RWPE2 (cell line): ENCODE measurements around the gene SF1.

Experiments
- ATAC-seq: fragments of 200-7000 bp; cut with Tn5 transposase; 3 replicates; pipeline ENCODE4 v1.9.1; 2021; ENCODE audit warnings: low read depth
- DNase-seq: peaks from one replicate; pipeline ENCODE4 v3.0.0-alpha.2; 2020; ENCODE audit warnings: low spot score
- H3K27ac ChIP-seq: fragments of 450-650 bp; 2 replicates; pipeline ENCODE4 v1.5.1; 2017; ENCODE audit warnings: mild to moderate bottlenecking; ENCODE audit not compliant: poor library complexity, severe bottlenecking
- H3K27me3 ChIP-seq: fragments of 250-450 bp; sonication (Bioruptor Pico); 2 replicates; pipeline ENCODE4 v1.5.1; 2021; ENCODE audit warnings: mild to moderate bottlenecking, moderate library complexity; ENCODE audit not compliant: insufficient read depth, poor library complexity, severe bottlenecking
- H3K36me3 ChIP-seq: fragments of 250-450 bp; sonication (Bioruptor Pico); 2 replicates; pipeline ENCODE4 v1.5.1; 2020; ENCODE audit warnings: low read depth, mild to moderate bottlenecking, moderate library complexity
- H3K4me1 ChIP-seq: fragments of 250-450 bp; sonication (Bioruptor Pico); 2 replicates; pipeline ENCODE4 v1.5.1; 2021; ENCODE audit warnings: mild to moderate bottlenecking, moderate library complexity; ENCODE audit not compliant: insufficient read depth, poor library complexity, severe bottlenecking
- H3K4me3 ChIP-seq: fragments of 250-450 bp; sonication (Bioruptor Pico); 2 replicates; pipeline ENCODE4 v1.5.1; 2021; ENCODE audit warnings: mild to moderate bottlenecking, moderate library complexity; ENCODE audit not compliant: severe bottlenecking
- H3K9me3 ChIP-seq: fragments of 250-450 bp; sonication (Bioruptor Pico); 2 replicates; pipeline ENCODE4 v1.5.1; 2021; ENCODE audit warnings: mild to moderate bottlenecking, moderate library complexity; ENCODE audit not compliant: severe bottlenecking
- TF ChIP-seq, protein P1 (sequence below): fragments of 450-650 bp; IDR thresholded peaks from one replicate; pipeline ENCODE4 v1.5.1; 2017; ENCODE audit warnings: mild to moderate bottlenecking, moderate library complexity; ENCODE audit not compliant: poor library complexity, severe bottlenecking

Gene SF1

DNA sequence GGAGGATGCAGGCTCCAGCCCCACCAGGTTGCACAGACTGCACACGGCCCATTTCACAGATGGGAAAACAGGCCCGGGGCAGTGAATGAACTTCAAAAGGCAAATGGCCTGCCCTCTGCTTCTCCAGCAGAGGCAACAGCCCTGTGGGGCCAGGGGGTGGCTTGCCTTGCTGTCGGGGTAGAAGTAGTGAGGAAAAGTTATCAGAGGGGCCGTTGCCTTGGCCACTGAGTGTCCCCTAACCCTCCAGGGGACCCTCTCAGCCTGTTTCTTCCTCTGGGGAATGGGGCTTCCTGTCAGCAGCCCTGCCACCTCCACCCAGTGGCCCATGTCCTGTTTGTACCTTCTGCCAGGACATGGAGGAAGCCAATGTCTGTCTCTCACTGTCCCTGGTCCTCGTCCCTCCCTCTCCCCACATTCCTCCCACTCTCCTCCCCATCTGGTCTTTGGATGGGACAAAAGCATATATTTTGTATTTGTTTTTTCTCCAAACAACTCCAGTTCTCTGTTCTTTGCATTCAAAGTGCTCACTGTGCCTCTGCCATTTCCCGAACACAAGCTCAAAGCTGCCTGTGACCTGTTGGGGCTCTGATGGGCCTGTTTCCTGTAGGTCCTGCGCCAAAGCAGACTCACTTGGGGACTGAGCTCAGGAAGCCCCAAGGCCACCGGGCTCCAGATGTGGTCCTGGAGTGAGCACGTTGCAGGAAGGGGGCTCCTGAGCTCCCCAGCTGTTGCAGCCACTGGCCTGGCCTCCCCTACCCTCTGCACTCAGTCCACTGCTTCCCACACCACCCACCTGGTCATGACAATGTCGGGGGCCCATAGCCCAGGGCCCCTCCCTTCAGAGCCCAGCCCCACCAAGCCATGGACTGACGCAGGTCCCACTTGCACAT lies 15.2 kb upstream of the SF1 start:
- Histone ChIP-seq H3K36me3 (no peaks in the 10 kb centered on the region), H3K4me3 (no peak overlapping the region), H3K9me3 (no peaks in the 10 kb centered on the region), H3K27ac (no peak overlapping the region), H3K4me1 (no peaks in the 10 kb centered on the region), H3K27me3 (no peaks in the 10 kb centered on the region)
- DNase-seq = no peak
- ATAC-seq = no peak
- TF ChIP-seq, protein P1, sequence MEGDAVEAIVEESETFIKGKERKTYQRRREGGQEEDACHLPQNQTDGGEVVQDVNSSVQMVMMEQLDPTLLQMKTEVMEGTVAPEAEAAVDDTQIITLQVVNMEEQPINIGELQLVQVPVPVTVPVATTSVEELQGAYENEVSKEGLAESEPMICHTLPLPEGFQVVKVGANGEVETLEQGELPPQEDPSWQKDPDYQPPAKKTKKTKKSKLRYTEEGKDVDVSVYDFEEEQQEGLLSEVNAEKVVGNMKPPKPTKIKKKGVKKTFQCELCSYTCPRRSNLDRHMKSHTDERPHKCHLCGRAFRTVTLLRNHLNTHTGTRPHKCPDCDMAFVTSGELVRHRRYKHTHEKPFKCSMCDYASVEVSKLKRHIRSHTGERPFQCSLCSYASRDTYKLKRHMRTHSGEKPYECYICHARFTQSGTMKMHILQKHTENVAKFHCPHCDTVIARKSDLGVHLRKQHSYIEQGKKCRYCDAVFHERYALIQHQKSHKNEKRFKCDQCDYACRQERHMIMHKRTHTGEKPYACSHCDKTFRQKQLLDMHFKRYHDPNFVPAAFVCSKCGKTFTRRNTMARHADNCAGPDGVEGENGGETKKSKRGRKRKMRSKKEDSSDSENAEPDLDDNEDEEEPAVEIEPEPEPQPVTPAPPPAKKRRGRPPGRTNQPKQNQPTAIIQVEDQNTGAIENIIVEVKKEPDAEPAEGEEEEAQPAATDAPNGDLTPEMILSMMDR = no peak

DNA sequence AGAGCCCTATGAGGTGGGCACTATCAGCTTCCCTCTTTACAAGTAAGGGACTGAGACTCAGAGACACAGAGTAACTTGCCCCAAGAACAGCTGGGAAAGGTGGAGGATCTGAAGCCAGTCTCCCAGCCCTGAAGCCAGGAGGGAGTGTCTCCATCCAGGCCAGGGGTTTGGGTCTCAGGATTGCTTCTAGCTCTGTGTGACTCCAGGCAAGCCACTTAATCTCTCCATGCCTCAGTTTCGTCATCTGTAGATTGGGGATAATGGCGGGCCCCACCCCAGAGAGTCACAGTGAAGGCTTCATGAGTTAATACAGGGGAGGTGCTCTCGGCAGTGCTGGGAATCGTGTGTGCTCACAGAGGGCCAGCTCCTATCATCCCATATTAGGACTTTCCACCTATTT lies 14.1 kb upstream of the SF1 start:
- Histone ChIP-seq H3K9me3 (no peaks in the 10 kb centered on the region), H3K27ac (no peak overlapping the region), H3K27me3 (no peaks in the 10 kb centered on the region), H3K4me1 (no peaks in the 10 kb centered on the region), H3K4me3 (no peak overlapping the region), H3K36me3 (no peaks in the 10 kb centered on the region)
- TF ChIP-seq, protein P1 = no peak
- DNase-seq (no peak), ATAC-seq (no peak)

DNA sequence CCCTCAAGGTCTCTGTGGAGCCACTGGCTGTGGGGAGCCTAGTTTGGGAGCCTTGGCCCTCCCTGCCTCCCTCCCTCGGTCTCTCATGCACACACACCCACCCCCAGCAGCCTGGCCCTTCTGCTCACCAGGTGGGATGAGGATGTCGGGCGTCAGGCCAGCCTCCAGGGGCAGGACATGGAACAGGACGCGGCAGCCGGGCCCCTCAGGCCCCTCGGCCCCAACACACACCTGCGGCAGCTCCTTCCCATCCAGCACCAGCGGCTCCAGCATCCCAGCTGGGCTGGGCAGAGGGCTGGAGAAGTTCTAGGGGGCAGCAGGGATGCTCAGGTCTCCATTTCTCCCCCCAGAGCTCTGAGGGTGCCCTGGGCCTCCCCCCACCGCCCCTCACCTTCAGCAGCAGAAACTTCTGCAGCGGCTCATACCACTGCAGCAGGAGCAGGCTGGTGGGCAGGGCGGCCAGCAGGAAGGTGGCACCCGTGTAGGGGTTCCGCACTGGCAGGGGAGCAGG lies 13.5 kb upstream of the SF1 start:
- Histone ChIP-seq H3K36me3 (no peaks in the 10 kb centered on the region), H3K27ac (no peak overlapping the region), H3K27me3 (no peaks in the 10 kb centered on the region), H3K4me1 (no peaks in the 10 kb centered on the region), H3K9me3 (no peaks in the 10 kb centered on the region), H3K4me3 (no peak overlapping the region)
- TF ChIP-seq, protein P1 = no peak
- DNase-seq (no peak), ATAC-seq (no peak)

DNA sequence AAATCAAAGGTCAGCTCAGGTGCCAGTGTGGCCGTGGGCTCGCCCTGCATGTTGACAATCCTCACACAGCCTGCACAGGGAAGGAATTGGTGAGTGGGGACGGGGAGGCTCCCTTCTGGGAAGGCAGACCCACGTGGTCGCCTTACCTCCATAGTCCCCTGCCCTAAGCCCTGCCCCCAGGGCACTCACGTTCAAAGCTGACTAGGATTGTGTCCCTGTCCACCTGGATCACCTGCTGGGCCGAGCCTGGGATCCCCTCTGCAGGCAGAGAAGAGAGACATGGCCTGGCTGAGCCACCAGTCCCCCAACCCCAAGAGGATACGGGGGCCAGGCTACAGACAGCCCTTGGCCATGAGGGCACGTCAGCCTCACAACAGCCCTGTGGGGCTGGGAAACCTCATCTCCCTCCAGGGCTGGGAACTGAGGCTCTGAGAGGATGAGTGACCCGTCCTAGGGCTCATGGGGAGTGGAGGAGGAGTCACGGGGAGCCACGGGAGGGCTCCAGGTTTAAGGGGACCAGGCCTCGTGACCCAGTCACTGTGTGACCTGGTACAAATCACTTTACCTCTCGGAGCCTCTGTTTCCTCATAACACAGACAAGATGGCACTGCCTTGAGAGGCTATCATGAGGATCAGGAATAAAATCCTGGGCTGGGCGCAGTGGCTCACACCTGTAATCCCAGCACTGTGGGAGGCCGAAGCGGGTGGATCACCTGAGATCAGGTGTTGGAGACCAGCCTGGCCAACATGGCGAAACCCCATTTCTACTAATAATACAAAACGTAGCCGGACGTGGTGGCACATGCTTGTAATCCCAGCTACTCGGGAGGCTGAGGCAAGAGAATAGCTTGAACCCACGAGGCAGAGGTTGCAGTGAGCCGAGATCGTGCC lies 12.1 kb upstream of the SF1 start:
- no peaks in the 10 kb centered on the region for H3K36me3 ChIP-seq
- no peak for DNase-seq
- H3K27ac ChIP-seq = no peak overlapping the region
- TF ChIP-seq, protein P1 = no peak
- no peaks in the 10 kb centered on the region for H3K9me3 ChIP-seq
- H3K4me1 ChIP-seq = no peaks in the 10 kb centered on the region
- no peak for ATAC-seq
- H3K4me3 ChIP-seq = no peak overlapping the region
- H3K27me3 ChIP-seq = no peaks in the 10 kb centered on the region
